Activated T-helper 17 cell treated with anti-CD3 and anti-CD28 coated beads, Interleukin-2, amount 50 U/mL, for 72 hours (primary cell): Measurements from ENCODE around the gene MYO5C. TPM values are rescaled to one million over a fixed set of nuclear protein-coding genes. Genes with fewer than 3 reads are reported as not detected.
"Not testable (repeated sequence)": the region's sequence is repeated elsewhere in the genome, so short reads cannot be mapped to it uniquely, and the experiment has no call there.

Experiments
- ATAC-seq: fragments of 150-1000 bp; cut with Tn5 transposase; replicated peaks from 2 replicates; pipeline ENCODE4 v1.10.0; 2021; ENCODE audit warnings: mild to moderate bottlenecking, moderate library complexity
- H3K27ac Mint-ChIP-seq: one replicate; pipeline ENCODE4 v1.8.0; 2022; ENCODE audit warnings: mixed read lengths
- H3K27me3 Mint-ChIP-seq: one replicate; pipeline ENCODE4 v1.8.0; 2022; ENCODE audit warnings: mixed read lengths
- H3K36me3 Mint-ChIP-seq: one replicate; pipeline ENCODE4 v1.8.0; 2022; ENCODE audit warnings: low read depth, mild to moderate bottlenecking, mixed read lengths
- H3K4me1 Mint-ChIP-seq: one replicate; pipeline ENCODE4 v1.8.0; 2022; ENCODE audit warnings: mixed read lengths
- H3K4me3 Mint-ChIP-seq: one replicate; pipeline ENCODE4 v1.8.0; 2022; ENCODE audit warnings: mild to moderate bottlenecking, mixed read lengths
- H3K9me3 Mint-ChIP-seq: one replicate; pipeline ENCODE4 v1.8.0; 2022; ENCODE audit warnings: mixed read lengths
- total RNA-seq, 2 donors: library from RNA; stranded (reverse); gene quantifications; one replicate each; pipeline ENCODE4 v1.2.3, GENCODE V29; 2022

Gene MYO5C
- total RNA-seq, 2 donors from 2014 or later = 2.3 to 3.0 TPM

- Mint-ChIP-seq H3K27me3 (peaks cover 20% of the 10 kb centered on the region), H3K9me3 (no peaks in the 10 kb centered on the region), H3K27ac (peak overlapping the region; percentile 73), H3K36me3 (no peaks in the 10 kb centered on the region), H3K4me3 (no peak overlapping the region), H3K4me1 (peaks cover 11% of the 10 kb centered on the region)
- peak; percentile 79 for ATAC-seq
Observed at GRCh38 chr15:52290329-52290728, 5.3 kb downstream of the MYO5C start.

- Mint-ChIP-seq H3K4me3 (no peak overlapping the region), H3K27me3 (peaks cover 20% of the 10 kb centered on the region), H3K9me3 (no peaks in the 10 kb centered on the region), H3K27ac (peak overlapping the region; percentile 73), H3K4me1 (peaks cover 11% of the 10 kb centered on the region), H3K36me3 (no peaks in the 10 kb centered on the region)
- ATAC-seq = no peak
Observed at GRCh38 chr15:52289629-52290081, 5.9 kb downstream of the MYO5C start.

GRCh38 chr15:52288986-52289385 lies 6.6 kb downstream of the MYO5C start:
- Mint-ChIP-seq H3K9me3 (no peaks in the 10 kb centered on the region), H3K27ac (no peak overlapping the region), H3K4me3 (no peak overlapping the region), H3K4me1 (peaks cover 11% of the 10 kb centered on the region), H3K36me3 (no peaks in the 10 kb centered on the region), H3K27me3 (peaks cover 14% of the 10 kb centered on the region)
- no peak for ATAC-seq

GRCh38 chr15:52288051-52288942 lies 7.3 kb downstream of the MYO5C start:
- Mint-ChIP-seq H3K36me3 (no peaks in the 10 kb centered on the region), H3K4me1 (peaks cover 11% of the 10 kb centered on the region), H3K9me3 (no peaks in the 10 kb centered on the region), H3K27ac (no peak overlapping the region), H3K27me3 (peaks cover 7% of the 10 kb centered on the region), H3K4me3 (no peak overlapping the region)
- ATAC-seq = no peak

GRCh38 chr15:52287114-52287513 lies 8.5 kb downstream of the MYO5C start:
- Mint-ChIP-seq H3K27ac (peak overlapping the region; percentile 27), H3K9me3 (no peaks in the 10 kb centered on the region), H3K27me3 (no peaks in the 10 kb centered on the region), H3K4me3 (no peak overlapping the region), H3K36me3 (no peaks in the 10 kb centered on the region), H3K4me1 (peaks cover 11% of the 10 kb centered on the region)
- ATAC-seq = no peak

GRCh38 chr15:52285941-52286340 lies 9.7 kb downstream of the MYO5C start:
- not testable (repeated sequence) for H3K9me3 Mint-ChIP-seq, H3K27me3 Mint-ChIP-seq, H3K36me3 Mint-ChIP-seq, H3K4me3 Mint-ChIP-seq, ATAC-seq, H3K27ac Mint-ChIP-seq
- H3K4me1 Mint-ChIP-seq = peaks cover 11% of the 10 kb centered on the region

GRCh38 chr15:52284164-52284563 lies 11.4 kb downstream of the MYO5C start:
- peak; percentile 88 for ATAC-seq
- no peak overlapping the region for H3K27ac Mint-ChIP-seq
- H3K27me3 Mint-ChIP-seq = no peaks in the 10 kb centered on the region
- H3K4me1 Mint-ChIP-seq = no peaks in the 10 kb centered on the region
- no peak overlapping the region for H3K4me3 Mint-ChIP-seq
- H3K9me3 Mint-ChIP-seq = no peaks in the 10 kb centered on the region
- no peaks in the 10 kb centered on the region for H3K36me3 Mint-ChIP-seq

GRCh38 chr15:52283281-52283680 lies 12.3 kb downstream of the MYO5C start:
- Mint-ChIP-seq H3K4me3 (no peak overlapping the region), H3K27ac (no peak overlapping the region), H3K27me3 (no peaks in the 10 kb centered on the region), H3K9me3 (no peaks in the 10 kb centered on the region), H3K36me3 (no peaks in the 10 kb centered on the region), H3K4me1 (no peaks in the 10 kb centered on the region)
- no peak for ATAC-seq

- Mint-ChIP-seq H3K27ac (no peak overlapping the region), H3K27me3 (no peaks in the 10 kb centered on the region), H3K36me3 (no peaks in the 10 kb centered on the region), H3K9me3 (no peaks in the 10 kb centered on the region), H3K4me3 (no peak overlapping the region), H3K4me1 (no peaks in the 10 kb centered on the region)
- no peak for ATAC-seq
Observed at GRCh38 chr15:52282418-52282817, 13.2 kb downstream of the MYO5C start.

GRCh38 chr15:52281085-52282035 lies 14.2 kb downstream of the MYO5C start:
- Mint-ChIP-seq H3K9me3 (no peaks in the 10 kb centered on the region), H3K4me1 (no peaks in the 10 kb centered on the region), H3K4me3 (no peak overlapping the region), H3K27ac (no peak overlapping the region), H3K36me3 (no peaks in the 10 kb centered on the region), H3K27me3 (no peaks in the 10 kb centered on the region)
- ATAC-seq = no peak

GRCh38 chr15:52280326-52281084 lies 15.1 kb downstream of the MYO5C start:
- H3K4me1 Mint-ChIP-seq = no peaks in the 10 kb centered on the region
- no peaks in the 10 kb centered on the region for H3K9me3 Mint-ChIP-seq
- H3K27ac Mint-ChIP-seq = no peak overlapping the region
- no peak for ATAC-seq
- H3K27me3 Mint-ChIP-seq = peaks cover 7% of the 10 kb centered on the region
- H3K4me3 Mint-ChIP-seq = no peak overlapping the region
- H3K36me3 Mint-ChIP-seq = no peaks in the 10 kb centered on the region

GRCh38 chr15:52278636-52279367 lies 16.8 kb downstream of the MYO5C start:
- no peak for ATAC-seq
- H3K27ac Mint-ChIP-seq = no peak overlapping the region
- no peak overlapping the region for H3K4me3 Mint-ChIP-seq
- peaks cover 7% of the 10 kb centered on the region for H3K27me3 Mint-ChIP-seq
- no peaks in the 10 kb centered on the region for H3K9me3 Mint-ChIP-seq
- H3K36me3 Mint-ChIP-seq = no peaks in the 10 kb centered on the region
- no peaks in the 10 kb centered on the region for H3K4me1 Mint-ChIP-seq

GRCh38 chr15:52278135-52278534 lies 17.5 kb downstream of the MYO5C start:
- H3K36me3 Mint-ChIP-seq = no peaks in the 10 kb centered on the region
- no peak for ATAC-seq
- H3K4me3 Mint-ChIP-seq = no peak overlapping the region
- no peaks in the 10 kb centered on the region for H3K4me1 Mint-ChIP-seq
- peaks cover 7% of the 10 kb centered on the region for H3K27me3 Mint-ChIP-seq
- no peak overlapping the region for H3K27ac Mint-ChIP-seq
- no peaks in the 10 kb centered on the region for H3K9me3 Mint-ChIP-seq
